ENCODE data around the gene KHNYN. TPM values are rescaled to one million over a fixed set of nuclear protein-coding genes. Genes with fewer than 3 reads are reported as not detected.

The KHNYN gene
- total and polyA plus RNA-seq, 4 donors: 19.4 to 38.3 (median 23.0) TPM

Other genes with a start within 250 kb of the KHNYN start
- gene IPO4, start 241.1 kb upstream of the KHNYN start, total RNA-seq: 10 to 100 TPM in 1 of 2 donors, 1 to 10 TPM in 1; 9.2 to 28.2 TPM
- 10 to 100 TPM; 19.4 to 22.7 TPM for gene IPO4, start 241.1 kb upstream of the KHNYN start, polyA plus RNA-seq (ENCODE audit: insufficient read length in 2 of 2)
- 10 to 100 TPM; 36.6 to 62.9 TPM for gene TM9SF1, start 234.5 kb upstream of the KHNYN start, total RNA-seq
- 10 to 100 TPM; 30.7 to 36.8 TPM for gene TM9SF1, start 234.5 kb upstream of the KHNYN start, polyA plus RNA-seq (ENCODE audit: insufficient read length in 2 of 2)
- gene TSSK4, start 224.3 kb upstream of the KHNYN start, total RNA-seq: not detected
- 10 to 100 TPM in 1 of 2 donors, 1 to 10 TPM in 1; 7.4 to 15.2 TPM for gene TSSK4, start 224.3 kb upstream of the KHNYN start, polyA plus RNA-seq (ENCODE audit: insufficient read length in 2 of 2)
- gene CHMP4A, start 216.5 kb upstream of the KHNYN start, total RNA-seq: 10 to 100 TPM; 23.2 to 44.2 TPM
- 10 to 100 TPM; 48.9 to 62.9 TPM for gene CHMP4A, start 216.5 kb upstream of the KHNYN start, polyA plus RNA-seq (ENCODE audit: insufficient read length in 2 of 2)
- 10 to 100 TPM; 22.1 to 46.2 TPM for gene MDP1, start 213.9 kb upstream of the KHNYN start, total RNA-seq
- gene MDP1, start 213.9 kb upstream of the KHNYN start, polyA plus RNA-seq (ENCODE audit: insufficient read length in 2 of 2): 10 to 100 TPM; 19.5 to 21.3 TPM
- 100 to 1,000 TPM in 1 of 2 donors, 10 to 100 TPM in 1; 79.6 to 278 TPM for gene NEDD8, start 197.6 kb upstream of the KHNYN start, total RNA-seq
- 100 to 1,000 TPM; 229 to 250 TPM for gene NEDD8, start 197.6 kb upstream of the KHNYN start, polyA plus RNA-seq (ENCODE audit: insufficient read length in 2 of 2)
- 10 to 100 TPM; 57.5 to 77.4 TPM for gene GMPR2, start 197.0 kb upstream of the KHNYN start, total RNA-seq
- gene GMPR2, start 197.0 kb upstream of the KHNYN start, polyA plus RNA-seq (ENCODE audit: insufficient read length in 2 of 2): 10 to 100 TPM; 84.0 to 96.9 TPM
- gene TINF2, start 187.3 kb upstream of the KHNYN start, total RNA-seq: 10 to 100 TPM; 41.9 to 64.1 TPM
- gene TINF2, start 187.3 kb upstream of the KHNYN start, polyA plus RNA-seq (ENCODE audit: insufficient read length in 2 of 2): 10 to 100 TPM; 51.8 to 59.1 TPM
- 1 to 10 TPM in 1 of 2 donors, under 1 TPM in 1; 0.99 to 6.2 TPM for gene TGM1, start 166.8 kb upstream of the KHNYN start, total RNA-seq
- 1 to 10 TPM; 4.9 to 6.1 TPM for gene TGM1, start 166.8 kb upstream of the KHNYN start, polyA plus RNA-seq (ENCODE audit: insufficient read length in 2 of 2)
- 10 to 100 TPM; 23.1 to 23.5 TPM for gene RABGGTA, start 158.4 kb upstream of the KHNYN start, total RNA-seq
- gene RABGGTA, start 158.4 kb upstream of the KHNYN start, polyA plus RNA-seq (ENCODE audit: insufficient read length in 2 of 2): 10 to 100 TPM; 31.8 to 42.9 TPM
- 10 to 100 TPM; 12.6 to 20.2 TPM for gene DHRS1, start 130.2 kb upstream of the KHNYN start, total RNA-seq
- 10 to 100 TPM; 31.1 to 47.5 TPM for gene DHRS1, start 130.2 kb upstream of the KHNYN start, polyA plus RNA-seq (ENCODE audit: insufficient read length in 2 of 2)
- 10 to 100 TPM; 18.7 to 21.5 TPM for gene NOP9, start 130.1 kb upstream of the KHNYN start, total RNA-seq
- gene NOP9, start 130.1 kb upstream of the KHNYN start, polyA plus RNA-seq (ENCODE audit: insufficient read length in 2 of 2): 10 to 100 TPM; 25.7 to 27.7 TPM
- 10 to 100 TPM in 1 of 2 donors, 1 to 10 TPM in 1; 4.9 to 14.8 TPM for gene CIDEB, start 122.0 kb upstream of the KHNYN start, total RNA-seq
- gene CIDEB, start 122.0 kb upstream of the KHNYN start, polyA plus RNA-seq (ENCODE audit: insufficient read length in 2 of 2): 1 to 10 TPM; 6.3 to 7.8 TPM
- 1 to 10 TPM; 1.4 to 3.6 TPM for gene LTB4R2, start 119.8 kb upstream of the KHNYN start, total RNA-seq
- gene LTB4R2, start 119.8 kb upstream of the KHNYN start, polyA plus RNA-seq (ENCODE audit: insufficient read length in 2 of 2): 1 to 10 TPM; 2.5 to 3.3 TPM
- gene LTB4R, start 118.5 kb upstream of the KHNYN start, total RNA-seq: 1 to 10 TPM; 2.7 to 2.8 TPM
- 1 to 10 TPM; 3.8 to 6.2 TPM for gene LTB4R, start 118.5 kb upstream of the KHNYN start, polyA plus RNA-seq (ENCODE audit: insufficient read length in 2 of 2)
- 1 to 10 TPM; 3.5 to 9.0 TPM for gene ADCY4, start 94.9 kb upstream of the KHNYN start, total RNA-seq
- 10 to 100 TPM; 11.9 to 16.0 TPM for gene ADCY4, start 94.9 kb upstream of the KHNYN start, polyA plus RNA-seq (ENCODE audit: insufficient read length in 2 of 2)
- gene RIPK3, start 90.0 kb upstream of the KHNYN start, total RNA-seq: 1 to 10 TPM; 1.4 to 3.1 TPM
- 1 to 10 TPM; 1.4 to 2.0 TPM for gene RIPK3, start 90.0 kb upstream of the KHNYN start, polyA plus RNA-seq (ENCODE audit: insufficient read length in 2 of 2)
- gene NFATC4, start 61.8 kb upstream of the KHNYN start, total RNA-seq: 10 to 100 TPM; 10.8 to 63.3 TPM
- 10 to 100 TPM; 23.6 to 42.0 TPM for gene NFATC4, start 61.8 kb upstream of the KHNYN start, polyA plus RNA-seq (ENCODE audit: insufficient read length in 2 of 2)
- 10 to 100 TPM; 14.8 to 37.4 TPM for gene NYNRIN, start 31.0 kb upstream of the KHNYN start, total RNA-seq
- 10 to 100 TPM; 25.3 to 35.0 TPM for gene NYNRIN, start 31.0 kb upstream of the KHNYN start, polyA plus RNA-seq (ENCODE audit: insufficient read length in 2 of 2)
- 1 to 10 TPM in 1 of 2 donors, under 1 TPM in 1; 0.59 to 2.4 TPM for gene CBLN3, start 286 bp upstream of the KHNYN start, total RNA-seq
- gene CBLN3, start 286 bp upstream of the KHNYN start, polyA plus RNA-seq (ENCODE audit: insufficient read length in 2 of 2): 1 to 10 TPM; 1.4 to 1.7 TPM
- 10 to 100 TPM; 18.5 to 34.4 TPM for gene SDR39U1, start 12.8 kb downstream of the KHNYN start, total RNA-seq
- 10 to 100 TPM; 88.7 to 96.8 TPM for gene SDR39U1, start 12.8 kb downstream of the KHNYN start, polyA plus RNA-seq (ENCODE audit: insufficient read length in 2 of 2)
- gene CMA1, start 78.3 kb downstream of the KHNYN start, total RNA-seq: not detected
- gene CMA1, start 78.3 kb downstream of the KHNYN start, polyA plus RNA-seq (ENCODE audit: insufficient read length in 2 of 2): not detected
- gene CTSG, start 146.3 kb downstream of the KHNYN start, total RNA-seq: 10 to 100 TPM in 1 of 2 donors, 1 to 10 TPM in 1; 4.6 to 23.0 TPM
- gene CTSG, start 146.3 kb downstream of the KHNYN start, polyA plus RNA-seq (ENCODE audit: insufficient read length in 2 of 2): under 1 TPM in 1 of 2 donors, not detected in 1; 0.36 TPM
- under 1 TPM in 1 of 2 donors, not detected in 1; 0.28 TPM for gene GZMH, start 179.7 kb downstream of the KHNYN start, total RNA-seq
- gene GZMH, start 179.7 kb downstream of the KHNYN start, polyA plus RNA-seq (ENCODE audit: insufficient read length in 2 of 2): under 1 TPM in 1 of 2 donors, not detected in 1; 0.21 TPM
- under 1 TPM; 0.17 to 0.69 TPM for gene GZMB, start 204.2 kb downstream of the KHNYN start, total RNA-seq
- under 1 TPM in 1 of 2 donors, not detected in 1; 0.30 TPM for gene GZMB, start 204.2 kb downstream of the KHNYN start, polyA plus RNA-seq (ENCODE audit: insufficient read length in 2 of 2)

Measured in spinal cord (tissue), 4 donors.